Hematopoietic multipotent progenitor cell treated with erythropoietin and hydrocortisone succinate and interleukin-3 and kit ligand, for 6 days (in vitro differentiated cells): Measurements from ENCODE around the gene RANBP1.
"Not testable (repeated sequence)": the region's sequence is repeated elsewhere in the genome, so short reads cannot be mapped to it uniquely, and the experiment has no call there.

Experiments
- DNase-seq: peaks from one replicate; pipeline ENCODE4 v3.0.0-alpha.2; 2015

RANBP1 gene

GRCh38 chr22:20115691-20116375 lies at the start of gene RANBP1:
Gene RANBP1, plus strand, starts transcription at chr22:20116104. Its CDS starts 81 bp downstream, at chr22:20116185.
- no peak for DNase-seq

DNA sequence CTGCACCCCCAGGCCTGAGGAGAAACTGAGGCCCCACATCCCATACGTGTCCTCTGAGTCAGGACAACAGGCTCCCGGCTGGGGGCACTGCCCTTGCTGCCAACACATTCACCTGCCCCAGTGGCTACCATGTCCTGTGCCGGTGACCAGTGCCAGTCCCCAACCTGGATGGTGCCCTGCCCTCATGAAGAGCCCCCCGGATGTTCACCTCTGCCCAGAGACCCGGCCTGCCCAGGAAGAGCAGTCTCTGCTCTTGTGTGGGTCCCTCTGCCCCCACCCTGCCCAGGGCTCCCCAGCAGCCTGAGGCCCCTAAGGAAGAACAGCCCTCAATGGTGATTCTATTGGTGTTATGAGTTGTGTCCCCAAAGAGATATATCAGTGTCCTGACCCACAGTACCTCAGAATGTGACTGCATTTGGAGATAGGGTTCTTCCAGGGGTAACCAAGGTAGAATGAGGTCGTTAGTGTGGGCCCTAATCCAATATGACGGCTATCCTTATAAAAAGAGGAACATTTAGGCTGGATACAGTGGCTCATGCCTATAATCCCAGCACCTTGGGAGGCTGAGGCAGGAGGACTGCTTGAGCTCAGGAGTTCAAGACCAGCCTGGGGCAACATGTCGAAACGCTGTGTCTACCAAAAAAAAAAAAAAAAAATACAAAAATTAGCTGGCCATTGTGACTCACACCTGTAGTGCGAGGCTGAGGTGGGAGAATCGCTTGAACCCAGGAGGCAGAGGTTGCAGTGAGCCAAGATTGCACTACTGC lies 49.1 kb upstream of the RANBP1 start:
- DNase-seq = no peak

DNA sequence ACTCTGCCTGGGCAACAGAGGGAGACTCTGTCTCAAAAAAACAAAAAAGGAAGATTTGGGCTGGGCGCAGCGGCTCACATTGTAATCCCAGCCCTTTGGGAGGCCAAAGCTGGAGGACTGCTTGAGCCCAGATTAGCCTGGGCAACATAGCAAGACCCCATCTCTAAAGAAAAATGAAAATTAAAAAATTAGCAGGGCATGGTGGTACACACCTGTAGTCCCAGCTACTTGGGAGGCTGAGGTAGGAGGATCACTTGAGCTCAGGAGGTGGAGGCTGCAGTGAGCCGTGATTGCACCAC lies 48.6 kb upstream of the RANBP1 start:
- DNase-seq = not testable (repeated sequence)

DNA sequence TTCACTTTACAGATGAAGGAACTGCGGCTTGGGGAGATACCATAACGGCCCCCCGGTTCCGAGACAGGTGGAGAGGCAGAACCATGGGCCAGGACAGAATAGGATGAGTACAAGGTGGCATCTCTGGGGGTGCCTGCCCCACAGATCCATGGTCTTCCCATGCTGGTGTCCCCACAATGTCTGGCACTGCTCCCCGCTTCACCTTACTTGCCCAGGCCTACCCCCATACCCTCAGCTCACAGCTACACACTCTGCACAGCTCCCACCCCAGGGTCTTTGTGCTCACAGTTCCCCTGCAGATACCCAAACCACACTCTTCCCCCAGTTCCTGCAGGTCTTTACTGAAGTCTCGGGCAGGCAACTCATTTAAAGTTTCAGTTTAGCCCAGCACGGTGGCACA lies 47.3 kb upstream of the RANBP1 start:
- no peak for DNase-seq

- DNase-seq = no peak
Observed at GRCh38 chr22:20069331-20070042, 46.4 kb upstream of the RANBP1 start.

GRCh38 chr22:20071524-20071972 lies 44.4 kb upstream of the RANBP1 start:
- DNase-seq = no peak

- DNase-seq = peak; percentile 68
Observed at GRCh38 chr22:20076627-20077172, 39.2 kb upstream of the RANBP1 start.

- peak; percentile 88 for DNase-seq
Observed at GRCh38 chr22:20079745-20080444, 36.0 kb upstream of the RANBP1 start, which contains the start of gene DGCR8. Gene DGCR8, plus strand, starts transcription at chr22:20080241. Its CDS starts 5,723 bp downstream, at chr22:20085964.

DNA sequence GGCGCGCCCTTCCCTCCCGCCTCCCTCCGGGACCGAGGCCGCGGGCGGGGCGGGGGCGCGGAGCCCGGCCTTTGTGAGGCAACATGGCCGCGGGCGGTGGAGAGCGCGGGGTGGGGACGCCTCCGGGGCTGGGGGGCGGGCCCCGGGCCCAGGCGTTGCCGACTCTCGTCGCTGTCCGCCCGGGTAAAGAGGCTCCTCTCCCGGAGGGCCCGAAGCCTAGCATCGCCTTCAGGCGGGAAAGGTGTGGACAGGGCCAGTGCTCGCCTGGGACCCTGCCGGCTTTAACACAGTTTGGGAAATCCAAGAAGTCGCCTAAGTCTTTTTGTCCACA lies 35.5 kb upstream of the RANBP1 start:
- peak; percentile 74 for DNase-seq

DNA sequence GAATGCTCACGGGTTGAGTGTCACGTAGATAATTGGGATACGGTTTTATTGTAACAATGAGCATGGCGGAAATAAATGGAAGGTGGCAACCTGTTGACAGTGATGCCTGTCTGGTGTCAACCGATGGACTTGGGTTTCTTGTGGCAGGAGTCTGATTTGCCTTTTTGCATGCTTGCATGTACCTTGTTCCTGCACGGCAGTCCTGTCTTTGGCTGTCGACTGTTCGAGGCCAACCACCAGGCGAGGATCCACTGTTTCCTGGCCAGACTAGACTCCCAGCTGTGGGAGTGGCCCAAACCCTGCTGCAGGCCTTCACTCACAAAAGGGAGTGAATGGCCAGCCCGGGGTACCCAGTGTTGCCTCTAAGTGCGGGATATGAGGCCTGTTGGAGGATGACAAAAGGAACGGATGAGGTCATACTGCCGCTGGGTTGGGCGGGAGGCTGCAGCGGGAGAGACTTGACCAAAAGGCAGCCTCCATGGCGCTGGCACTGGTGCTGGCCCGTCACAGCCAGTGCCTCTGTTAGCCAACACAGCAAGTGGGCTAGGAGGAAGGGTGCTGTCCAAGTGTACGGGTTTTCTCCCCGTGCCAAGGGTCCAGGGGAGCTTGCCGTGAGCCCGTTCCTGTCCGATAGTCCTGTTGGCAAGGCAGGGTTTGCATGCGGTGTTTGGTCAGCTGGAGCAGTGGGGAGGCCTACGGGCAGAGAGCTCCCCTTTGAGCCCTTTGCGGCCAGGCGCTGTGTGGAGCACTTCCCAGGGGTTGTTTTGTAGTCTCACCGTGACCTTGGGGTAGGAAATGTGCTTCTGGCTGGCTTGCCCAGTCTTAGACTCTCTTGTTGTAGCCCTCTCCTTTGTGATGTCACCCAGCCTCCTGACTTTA lies 34.9 kb upstream of the RANBP1 start:
- DNase-seq = peak; percentile 61

DNA sequence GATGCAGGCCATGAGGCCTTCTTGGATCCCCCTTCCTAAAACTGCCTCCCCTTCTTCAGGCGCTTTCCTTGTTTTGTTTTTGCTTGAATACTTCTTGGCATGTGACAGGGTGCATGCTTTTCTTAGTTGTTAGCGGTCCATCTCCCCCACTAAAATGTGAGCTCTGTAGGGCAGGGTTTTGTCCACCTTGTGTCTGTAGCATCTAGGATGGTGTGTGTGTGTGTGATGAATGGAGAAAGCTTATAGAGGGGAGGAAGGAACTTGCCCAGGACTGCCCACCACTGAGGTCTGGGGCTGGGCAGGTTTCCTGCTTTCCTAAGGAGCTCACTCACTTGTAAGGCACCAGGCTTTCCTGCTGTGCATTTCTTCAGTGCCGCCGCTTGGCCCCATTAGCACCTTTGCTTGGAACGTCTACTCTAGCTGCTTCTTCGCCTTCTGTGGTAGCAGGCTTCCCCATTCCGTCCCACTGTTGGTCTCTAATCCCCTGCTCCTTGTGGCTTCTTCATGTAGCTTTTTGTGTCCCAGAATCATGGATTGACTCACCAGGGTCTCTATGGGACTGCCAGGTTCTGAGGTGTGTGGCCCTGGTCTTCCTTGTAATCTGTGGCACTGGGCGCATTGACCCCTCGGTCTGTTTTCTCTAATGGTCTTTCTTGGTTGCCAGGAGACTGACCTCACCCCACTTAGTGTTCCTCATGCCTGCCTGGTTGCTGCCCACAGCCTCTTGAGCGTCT lies 32.6 kb upstream of the RANBP1 start:
- DNase-seq = no peak

DNA sequence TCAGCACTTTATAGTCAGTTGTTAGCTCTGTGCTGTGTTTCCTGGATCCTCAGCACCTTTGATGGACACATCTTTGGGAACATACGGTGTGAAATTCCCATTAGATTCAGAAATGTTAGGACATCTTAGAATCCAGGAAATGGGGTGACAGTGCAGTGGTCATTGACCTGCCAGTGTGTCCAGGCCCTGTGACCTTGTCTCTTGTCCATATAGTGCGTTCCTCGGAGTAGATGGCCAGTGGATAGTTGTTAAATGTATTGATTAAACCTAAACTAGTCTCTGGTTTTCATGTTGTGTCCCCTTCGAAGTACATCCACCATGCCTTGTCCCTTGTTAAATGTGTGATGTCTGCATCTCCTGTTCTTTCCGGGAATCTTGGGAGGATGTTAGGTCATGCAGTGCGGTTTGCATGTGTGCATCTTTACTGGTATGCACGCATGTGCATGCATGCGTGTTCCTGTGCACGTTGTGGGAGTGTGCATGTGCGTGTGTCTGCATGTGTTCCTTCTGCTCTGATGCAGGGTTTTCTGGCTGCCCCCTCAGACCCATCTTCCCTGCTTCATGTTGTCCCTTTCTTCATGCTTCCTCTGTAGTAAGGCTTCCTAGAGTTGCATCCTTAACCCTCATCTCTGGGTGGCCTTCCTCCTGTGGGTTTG lies 31.9 kb upstream of the RANBP1 start:
- DNase-seq = no peak

DNA sequence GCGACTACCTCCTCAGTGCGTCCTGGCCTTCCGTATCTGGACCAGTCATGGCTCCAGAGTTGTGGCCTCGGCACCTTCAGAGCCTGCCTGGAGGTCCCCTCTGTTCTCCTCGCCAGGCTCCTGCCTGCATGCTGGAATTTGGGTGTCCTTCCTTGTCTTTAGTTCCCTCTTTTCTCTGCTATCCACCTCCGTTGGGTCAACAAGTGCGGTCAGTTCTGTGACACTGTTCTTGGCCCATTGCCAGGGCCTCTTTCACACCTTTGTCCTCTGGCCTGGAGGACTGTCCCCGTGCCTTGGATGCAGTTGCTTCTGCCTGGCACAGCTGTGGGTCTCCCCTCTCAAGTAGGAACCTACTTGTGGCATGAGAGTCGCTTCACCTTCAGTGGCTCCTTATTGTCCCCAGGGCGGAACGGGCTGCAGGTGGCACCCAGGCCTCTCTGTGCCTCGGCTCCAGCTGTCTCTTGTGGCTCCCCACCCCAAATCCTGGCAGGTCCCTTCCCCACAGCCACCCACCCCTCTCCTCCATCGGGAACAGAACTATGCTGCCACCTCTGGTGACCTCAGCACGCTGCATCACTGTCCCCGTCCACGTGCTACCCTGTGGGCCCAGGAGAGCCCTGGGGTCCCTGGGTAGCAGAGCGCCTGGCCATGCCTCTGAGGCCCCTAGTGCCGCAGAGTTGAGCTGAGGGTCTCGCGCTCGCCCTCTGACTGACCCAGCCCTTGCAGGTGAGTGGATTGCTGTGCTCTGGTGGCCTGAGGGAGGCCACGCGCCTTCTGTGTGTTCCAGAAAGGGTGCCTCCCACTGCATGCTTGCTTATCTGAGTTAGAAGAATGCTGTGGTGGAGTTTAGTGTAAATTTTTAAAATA lies 31.1 kb upstream of the RANBP1 start:
- DNase-seq = peak; percentile 63

- no peak for DNase-seq
Observed at GRCh38 chr22:20085651-20086050, 30.3 kb upstream of the RANBP1 start.

DNA sequence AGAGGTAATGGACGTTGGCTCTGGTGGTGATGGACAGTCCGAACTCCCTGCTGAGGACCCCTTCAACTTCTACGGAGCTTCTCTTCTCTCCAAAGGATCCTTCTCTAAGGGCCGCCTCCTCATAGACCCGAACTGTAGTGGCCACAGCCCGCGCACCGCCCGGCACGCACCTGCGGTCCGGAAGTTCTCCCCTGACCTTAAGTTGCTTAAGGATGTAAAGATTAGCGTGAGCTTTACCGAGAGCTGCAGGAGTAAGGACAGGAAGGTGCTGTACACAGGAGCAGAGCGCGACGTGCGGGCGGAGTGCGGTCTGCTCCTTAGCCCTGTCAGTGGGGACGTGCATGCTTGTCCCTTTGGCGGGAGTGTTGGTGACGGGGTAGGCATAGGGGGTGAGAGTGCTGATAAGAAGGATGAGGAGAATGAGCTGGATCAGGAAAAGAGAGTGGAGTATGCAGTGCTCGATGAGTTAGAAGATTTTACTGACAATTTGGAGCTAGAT lies 29.8 kb upstream of the RANBP1 start:
- no peak for DNase-seq

DNA sequence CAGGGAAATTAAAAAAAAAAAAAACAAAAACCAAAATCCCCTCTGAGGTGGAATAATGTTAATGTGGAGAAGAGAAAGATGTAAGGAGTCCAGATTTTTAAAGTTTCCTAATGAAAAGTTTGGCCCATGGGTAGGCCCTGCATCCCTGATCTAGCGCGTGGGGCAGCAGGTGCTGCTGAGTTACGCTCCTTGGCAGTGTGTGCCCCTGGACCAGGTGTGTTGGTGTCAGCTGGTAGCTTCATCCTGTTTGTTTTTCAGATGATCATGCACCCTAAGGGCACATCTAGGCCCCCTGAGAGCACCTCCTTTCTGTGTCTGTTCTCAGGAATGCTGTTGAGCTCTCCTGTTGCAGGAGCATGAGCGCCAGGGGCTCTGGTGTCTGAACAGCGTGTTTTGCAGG lies 29.1 kb upstream of the RANBP1 start:
- no peak for DNase-seq

- no peak for DNase-seq
Observed at GRCh38 chr22:20087319-20088262, 28.3 kb upstream of the RANBP1 start.

GRCh38 chr22:20088263-20088648 lies 27.6 kb upstream of the RANBP1 start:
- DNase-seq = no peak
